ENCODE results near the gene EME1. TPM values are rescaled to one million over a fixed set of nuclear protein-coding genes. Genes with fewer than 3 reads are reported as not detected.
"Not testable (repeated sequence)": the region's sequence is repeated elsewhere in the genome, so short reads cannot be mapped to it uniquely, and the experiment has no call there.

The EME1 gene
- total RNA-seq, 1 donor = 0.52 TPM

GRCh38 chr17:50389534-50389933 lies 16.5 kb downstream of the EME1 start:
- H3K4me3 ChIP-seq (ENCODE audit: low read length) = no peak overlapping the region
- no peaks in the 10 kb centered on the region for H3K9me3 ChIP-seq (ENCODE audit: low read depth, low read length)
- no peaks in the 10 kb centered on the region for H3K4me1 ChIP-seq (ENCODE audit: insufficient read depth, low read length)
- no peaks in the 10 kb centered on the region for H3K27me3 ChIP-seq (ENCODE audit: insufficient read depth, low read length)

- no peaks in the 10 kb centered on the region for H3K9me3 ChIP-seq (ENCODE audit: low read depth, low read length)
- H3K4me1 ChIP-seq (ENCODE audit: insufficient read depth, low read length) = peaks cover 22% of the 10 kb centered on the region
- no peak overlapping the region for H3K4me3 ChIP-seq (ENCODE audit: low read length)
- no peaks in the 10 kb centered on the region for H3K27me3 ChIP-seq (ENCODE audit: insufficient read depth, low read length)
These were observed 19.6 kb downstream of the EME1 start for GRCh38 chr17:50392621-50393020.

- H3K4me3 ChIP-seq (ENCODE audit: low read length) = no peak overlapping the region
- H3K4me1 ChIP-seq (ENCODE audit: insufficient read depth, low read length) = peaks cover 26% of the 10 kb centered on the region
- no peaks in the 10 kb centered on the region for H3K27me3 ChIP-seq (ENCODE audit: insufficient read depth, low read length)
- no peaks in the 10 kb centered on the region for H3K9me3 ChIP-seq (ENCODE audit: low read depth, low read length)
These were observed 20.7 kb downstream of the EME1 start for GRCh38 chr17:50393700-50394099.

GRCh38 chr17:50394711-50395110 lies 21.7 kb downstream of the EME1 start:
- peaks cover 26% of the 10 kb centered on the region for H3K4me1 ChIP-seq (ENCODE audit: insufficient read depth, low read length)
- no peaks in the 10 kb centered on the region for H3K9me3 ChIP-seq (ENCODE audit: low read depth, low read length)
- no peaks in the 10 kb centered on the region for H3K27me3 ChIP-seq (ENCODE audit: insufficient read depth, low read length)
- no peak overlapping the region for H3K4me3 ChIP-seq (ENCODE audit: low read length)

- Histone ChIP-seq H3K27me3 (ENCODE audit: insufficient read depth, low read length) (no peaks in the 10 kb centered on the region), H3K4me1 (ENCODE audit: insufficient read depth, low read length) (peaks cover 26% of the 10 kb centered on the region), H3K4me3 (ENCODE audit: low read length) (peak overlapping the region; percentile 97), H3K9me3 (ENCODE audit: low read depth, low read length) (no peaks in the 10 kb centered on the region)
These were observed 23.5 kb downstream of the EME1 start for GRCh38 chr17:50396261-50397110.

- H3K4me3 ChIP-seq (ENCODE audit: low read length) = peak within 1 kb of the TSS; percentile 97
- no peaks in the 10 kb centered on the region for H3K27me3 ChIP-seq (ENCODE audit: insufficient read depth, low read length)
- no peaks in the 10 kb centered on the region for H3K9me3 ChIP-seq (ENCODE audit: low read depth, low read length)
- H3K4me1 ChIP-seq (ENCODE audit: insufficient read depth, low read length) = peaks cover 26% of the 10 kb centered on the region
These were observed 24.3 kb downstream of the EME1 start, which contains the start of gene LRRC59 for GRCh38 chr17:50397111-50397918. Gene LRRC59 (minus strand): TSS chr17:50397523. CDS start chr17:50397317, 206 bp downstream.

GRCh38 chr17:50397919-50398285 lies 24.9 kb downstream of the EME1 start:
- no peaks in the 10 kb centered on the region for H3K27me3 ChIP-seq (ENCODE audit: insufficient read depth, low read length)
- H3K4me3 ChIP-seq (ENCODE audit: low read length) = no peak overlapping the region

GRCh38 chr17:50398672-50399071 lies 25.6 kb downstream of the EME1 start:
- not testable (repeated sequence) for H3K4me3 ChIP-seq (ENCODE audit: low read length); H3K9me3 ChIP-seq (ENCODE audit: low read depth, low read length); H3K27me3 ChIP-seq (ENCODE audit: insufficient read depth, low read length)
- peaks cover 26% of the 10 kb centered on the region for H3K4me1 ChIP-seq (ENCODE audit: insufficient read depth, low read length)

More at GRCh38 chr17:50397919-50398285, 24.9 kb downstream of the EME1 start:
- H3K4me1 ChIP-seq (ENCODE audit: insufficient read depth, low read length) = peaks cover 26% of the 10 kb centered on the region
- no peaks in the 10 kb centered on the region for H3K9me3 ChIP-seq (ENCODE audit: low read depth, low read length)

- not testable (repeated sequence) for H3K27me3 ChIP-seq (ENCODE audit: insufficient read depth, low read length); H3K9me3 ChIP-seq (ENCODE audit: low read depth, low read length); H3K4me3 ChIP-seq (ENCODE audit: low read length)
- H3K4me1 ChIP-seq (ENCODE audit: insufficient read depth, low read length) = peaks cover 26% of the 10 kb centered on the region
These were observed 26.6 kb downstream of the EME1 start for GRCh38 chr17:50399591-50399990.

GRCh38 chr17:50405351-50405750 lies 32.3 kb downstream of the EME1 start:
- H3K4me1 ChIP-seq (ENCODE audit: insufficient read depth, low read length); H3K9me3 ChIP-seq (ENCODE audit: low read depth, low read length); H3K4me3 ChIP-seq (ENCODE audit: low read length); H3K27me3 ChIP-seq (ENCODE audit: insufficient read depth, low read length): not testable (repeated sequence)

GRCh38 chr17:50406578-50406977 lies 33.5 kb downstream of the EME1 start:
- peaks cover 8% of the 10 kb centered on the region for H3K27me3 ChIP-seq (ENCODE audit: insufficient read depth, low read length)
- H3K4me1 ChIP-seq (ENCODE audit: insufficient read depth, low read length) = no peaks in the 10 kb centered on the region
- no peak overlapping the region for H3K4me3 ChIP-seq (ENCODE audit: low read length)
- H3K9me3 ChIP-seq (ENCODE audit: low read depth, low read length) = no peaks in the 10 kb centered on the region

- H3K4me1 ChIP-seq (ENCODE audit: insufficient read depth, low read length) = no peaks in the 10 kb centered on the region
- no peak overlapping the region for H3K4me3 ChIP-seq (ENCODE audit: low read length)
- peaks cover 8% of the 10 kb centered on the region for H3K27me3 ChIP-seq (ENCODE audit: insufficient read depth, low read length)
- no peaks in the 10 kb centered on the region for H3K9me3 ChIP-seq (ENCODE audit: low read depth, low read length)
These were observed 34.9 kb downstream of the EME1 start for GRCh38 chr17:50407921-50408320.

- no peak overlapping the region for H3K4me3 ChIP-seq (ENCODE audit: low read length)
- H3K4me1 ChIP-seq (ENCODE audit: insufficient read depth, low read length) = no peaks in the 10 kb centered on the region
- no peaks in the 10 kb centered on the region for H3K9me3 ChIP-seq (ENCODE audit: low read depth, low read length)
- no peaks in the 10 kb centered on the region for H3K27me3 ChIP-seq (ENCODE audit: insufficient read depth, low read length)
These were observed 39.2 kb downstream of the EME1 start for GRCh38 chr17:50412188-50412732.

GRCh38 chr17:50414808-50415207 lies 41.8 kb downstream of the EME1 start:
- Histone ChIP-seq H3K4me1 (ENCODE audit: insufficient read depth, low read length) (no peaks in the 10 kb centered on the region), H3K9me3 (ENCODE audit: low read depth, low read length) (no peaks in the 10 kb centered on the region), H3K4me3 (ENCODE audit: low read length) (no peak overlapping the region), H3K27me3 (ENCODE audit: insufficient read depth, low read length) (no peaks in the 10 kb centered on the region)

- not testable (repeated sequence) for H3K4me3 ChIP-seq (ENCODE audit: low read length); H3K27me3 ChIP-seq (ENCODE audit: insufficient read depth, low read length); H3K9me3 ChIP-seq (ENCODE audit: low read depth, low read length)
- H3K4me1 ChIP-seq (ENCODE audit: insufficient read depth, low read length) = peaks cover 27% of the 10 kb centered on the region
These were observed 46.5 kb downstream of the EME1 start for GRCh38 chr17:50419577-50419976.
